GM21381 (cell line): ENCODE results near the gene PDZRN3.

ENCODE experiments used
- ATAC-seq: cut with Tn5 transposase; IDR thresholded peaks from one replicate; pipeline ENCODE4 v1.9.1; 2021; ENCODE audit warnings: mild to moderate bottlenecking, moderate library complexity; ENCODE audit not compliant: unreplicated experiment

PDZRN3 gene

GRCh38 chr3:73623346-73623745, 1.4 kb downstream of the PDZRN3 start:
- no peak for ATAC-seq

GRCh38 chr3:73622091-73622805, 2.5 kb downstream of the PDZRN3 start:
- no peak for ATAC-seq

GRCh38 chr3:73621388-73621787, 3.4 kb downstream of the PDZRN3 start:
- no peak for ATAC-seq

GRCh38 chr3:73618461-73618860, 6.3 kb downstream of the PDZRN3 start:
- no peak for ATAC-seq

GRCh38 chr3:73616056-73616455, 8.7 kb downstream of the PDZRN3 start:
- ATAC-seq, result no peak

GRCh38 chr3:73614419-73614818, 10.3 kb downstream of the PDZRN3 start:
- ATAC-seq, result no peak

- ATAC-seq, result no peak
These were observed 13.6 kb downstream of the PDZRN3 start for GRCh38 chr3:73611176-73611575.

- no peak for ATAC-seq
These were observed 14.2 kb downstream of the PDZRN3 start for GRCh38 chr3:73610493-73610892.

GRCh38 chr3:73609655-73610054, 15.1 kb downstream of the PDZRN3 start:
- ATAC-seq, result no peak

- ATAC-seq, result no peak
These were observed 15.5 kb downstream of the PDZRN3 start for GRCh38 chr3:73609315-73609641.

GRCh38 chr3:73608456-73609314, 16.1 kb downstream of the PDZRN3 start:
- no peak for ATAC-seq

- ATAC-seq, result no peak
These were observed 18.9 kb downstream of the PDZRN3 start for GRCh38 chr3:73605861-73606260.

GRCh38 chr3:73605412-73605811, 19.3 kb downstream of the PDZRN3 start:
- ATAC-seq, result no peak

- no peak for ATAC-seq
These were observed 20.3 kb downstream of the PDZRN3 start for GRCh38 chr3:73604451-73604850.

GRCh38 chr3:73603762-73604171, 21.0 kb downstream of the PDZRN3 start:
- no peak for ATAC-seq

- no peak for ATAC-seq
These were observed 22.6 kb downstream of the PDZRN3 start for GRCh38 chr3:73602170-73602569.

GRCh38 chr3:73601481-73601880, 23.3 kb downstream of the PDZRN3 start:
- no peak for ATAC-seq

- ATAC-seq, result no peak
These were observed 23.7 kb downstream of the PDZRN3 start for GRCh38 chr3:73601011-73601410.

GRCh38 chr3:73600293-73600938, 24.3 kb downstream of the PDZRN3 start:
- ATAC-seq, result no peak

- no peak for ATAC-seq
These were observed 25.1 kb downstream of the PDZRN3 start for GRCh38 chr3:73599605-73600004.

GRCh38 chr3:73597476-73597875, 27.3 kb downstream of the PDZRN3 start:
- ATAC-seq, result no peak
